GM23338 (cell line): Measurements from ENCODE around the gene GTF3C1. TPM values are rescaled to one million over a fixed set of nuclear protein-coding genes. Genes with fewer than 3 reads are reported as not detected.
A peak's percentile ranks its signal among the peaks of the same experiment; 100 is the strongest.

Experiments used
- ATAC-seq: fragments of 200-7000 bp; cut with Tn5 transposase; 3 replicates; pipeline ENCODE4 v1.9.1; 2020
- DNase-seq: peaks from one replicate; pipeline ENCODE4 v3.0.0-alpha.2; 2015; ENCODE audit warnings: low spot score
- H2AFZ ChIP-seq: fragments of 200-600 bp; sonication (generic); 2 replicates; pipeline ENCODE4 v1.8.0; 2016; ENCODE audit warnings: antibody characterized with exemption, mild to moderate bottlenecking, moderate library complexity
- H3F3A ChIP-seq: fragments of 200-600 bp; sonication (generic); replicated peaks from 2 replicates; pipeline ENCODE4 v1.8.0; 2017; ENCODE audit warnings: antibody characterized with exemption, mixed run types, low read depth
- H3K27ac ChIP-seq: fragments of 200-600 bp; sonication (generic); 2 replicates; pipeline ENCODE4 v1.6.1; 2016; ENCODE audit warnings: low read depth
- H3K27me3 ChIP-seq: fragments of 200-600 bp; sonication (generic); 2 replicates; pipeline ENCODE4 v1.8.0; 2016; ENCODE audit warnings: mild to moderate bottlenecking, mixed run types, moderate library complexity; ENCODE audit not compliant: insufficient read depth
- H3K36me3 ChIP-seq: fragments of 200-600 bp; sonication (generic); 2 replicates; pipeline ENCODE4 v1.8.0; 2016; ENCODE audit warnings: mild to moderate bottlenecking; ENCODE audit not compliant: insufficient read depth
- H3K4me1 ChIP-seq: fragments of 200-600 bp; sonication (generic); 2 replicates; pipeline ENCODE4 v1.8.0; 2016; ENCODE audit warnings: mild to moderate bottlenecking, moderate library complexity; ENCODE audit not compliant: insufficient read depth
- H3K4me2 ChIP-seq: fragments of 200-600 bp; sonication (generic); 2 replicates; pipeline ENCODE4 v1.7.1; 2017; ENCODE audit warnings: mixed run types
- H3K4me3 ChIP-seq: fragments of 200-600 bp; sonication (generic); 2 replicates; pipeline ENCODE4 v1.6.1; 2016; ENCODE audit warnings: mixed run types
- H3K79me2 ChIP-seq: fragments of 200-600 bp; sonication (generic); replicated peaks from 2 replicates; pipeline ENCODE4 v1.8.0; 2017; ENCODE audit warnings: mild to moderate bottlenecking; ENCODE audit not compliant: insufficient read depth
- H3K9me2 ChIP-seq: fragments of 200-600 bp; sonication (generic); 2 replicates; pipeline ENCODE4 v1.8.0; 2017; ENCODE audit not compliant: insufficient read depth
- H4K20me1 ChIP-seq: fragments of 200-600 bp; sonication (generic); replicated peaks from 2 replicates; pipeline ENCODE4 v1.8.0; 2017; ENCODE audit warnings: mild to moderate bottlenecking; ENCODE audit not compliant: insufficient read depth
- H3K27ac Mint-ChIP-seq: 2 replicates; pipeline ENCODE4 v1.8.0; 2020; ENCODE audit warnings: inconsistent platforms, mild to moderate bottlenecking, moderate library complexity, mixed read lengths
- H3K27me3 Mint-ChIP-seq: 3 replicates; pipeline ENCODE4 v1.8.0; 2022; ENCODE audit warnings: low read depth, mild to moderate bottlenecking, moderate library complexity, mixed read lengths, inconsistent platforms; ENCODE audit not compliant: insufficient read depth, poor library complexity
- H3K36me3 Mint-ChIP-seq: 3 replicates; pipeline ENCODE4 v1.8.0; 2021; ENCODE audit warnings: low read depth, mild to moderate bottlenecking, inconsistent platforms, moderate library complexity, mixed read lengths
- H3K4me1 Mint-ChIP-seq: 3 replicates; pipeline ENCODE4 v1.8.0; 2020; ENCODE audit warnings: mild to moderate bottlenecking, inconsistent platforms, mixed read lengths
- H3K4me3 Mint-ChIP-seq: 3 replicates; pipeline ENCODE4 v1.8.0; 2021; ENCODE audit warnings: moderate library complexity, mild to moderate bottlenecking, inconsistent platforms, mixed read lengths
- H3K9me3 Mint-ChIP-seq: 3 replicates; pipeline ENCODE4 v1.8.0; 2020; ENCODE audit warnings: moderate library complexity, mild to moderate bottlenecking, inconsistent platforms, mixed read lengths
- EZH2phosphoT487 ChIP-seq: fragments of 200-600 bp; sonication (generic); IDR thresholded peaks from one replicate; pipeline ENCODE4 v1.8.1; 2018; ENCODE audit warnings: antibody characterized with exemption; ENCODE audit not compliant: unreplicated experiment
- POLR2AphosphoS5 ChIP-seq: IDR thresholded peaks from 2 replicates; pipeline ENCODE4 v1.6.1; 2016; ENCODE audit warnings: antibody characterized with exemption, low read depth
- STAT1 ChIP-seq: IDR thresholded peaks from one replicate; pipeline ENCODE4 v1.6.1; 2016; ENCODE audit warnings: antibody characterized with exemption; ENCODE audit not compliant: unreplicated experiment
- polyA plus RNA-seq: library from polyadenylated mRNA; unstranded; fragments of >200 nt; fragmentation: Nextera tagmentation; extraction: Ambion mirVana; gene quantifications from 2 replicates; pipeline ENCODE4 v1.2.1, GENCODE V29; 2016
- total RNA-seq: library from RNA; depleted of rRNA; stranded (reverse); fragments of >200 nt; shearing (Covaris generic); gene quantifications from 2 replicates; pipeline ENCODE4 v1.2.3, GENCODE V29; 2014
- TF ChIP-seq, protein P1 (sequence below): IDR thresholded peaks from 2 replicates; pipeline ENCODE4 v1.6.1; 2016; ENCODE audit warnings: antibody characterized with exemption

Gene GTF3C1
- total and polyA plus RNA-seq, 2 experiments from 2014 or later = 78.5 to 138 TPM

DNA sequence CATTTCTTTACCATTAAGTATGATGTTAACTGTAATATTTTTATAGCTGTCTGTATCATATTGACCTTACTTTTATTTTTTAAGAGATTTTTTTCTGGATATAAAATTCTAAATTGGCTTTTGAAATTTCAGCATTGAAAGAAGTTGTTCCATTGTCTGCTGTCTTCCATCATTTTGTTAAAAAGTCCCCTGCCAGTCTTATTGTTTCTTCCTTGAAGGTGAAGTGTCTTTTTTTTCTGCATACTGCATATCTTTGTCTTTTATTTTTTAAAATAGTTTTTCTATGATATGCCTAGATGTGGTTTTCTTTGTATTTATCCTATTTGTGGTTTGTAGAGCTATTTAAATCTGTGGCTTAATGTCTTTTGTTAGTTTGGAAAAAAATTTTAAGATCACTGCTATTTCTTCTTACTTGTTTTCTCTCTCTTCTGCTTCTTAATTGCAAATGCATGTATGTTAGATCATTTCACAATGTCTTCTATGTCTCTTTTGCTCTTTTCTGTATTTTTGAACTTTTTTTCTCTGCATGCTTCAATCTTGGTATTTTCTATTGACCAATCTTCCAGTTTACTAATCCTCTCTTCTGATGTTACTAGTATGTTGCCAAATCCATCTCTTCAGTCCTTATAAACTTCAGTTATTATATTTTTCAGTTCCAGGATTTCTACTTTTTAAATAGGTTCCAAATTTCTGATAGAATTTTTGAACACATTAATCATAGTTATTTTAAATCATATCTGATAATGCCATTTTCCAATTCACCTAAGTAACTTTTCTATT lies 127.6 kb downstream of the GTF3C1 start:
- Histone ChIP-seq H4K20me1 (no peaks in the 10 kb centered on the region), H3K9me2 (no peaks in the 10 kb centered on the region), H3K27ac (no peak overlapping the region), H3K79me2 (no peaks in the 10 kb centered on the region), H3K4me1 (no peaks in the 10 kb centered on the region), H3K27me3 (no peaks in the 10 kb centered on the region), H3F3A (no peaks in the 10 kb centered on the region), H3K4me3 (no peak overlapping the region), H3K4me2 (no peak overlapping the region), H3K36me3 (no peaks in the 10 kb centered on the region), H2AFZ (no peak overlapping the region)
- DNase-seq = no peak
- TF ChIP-seq, protein P1, sequence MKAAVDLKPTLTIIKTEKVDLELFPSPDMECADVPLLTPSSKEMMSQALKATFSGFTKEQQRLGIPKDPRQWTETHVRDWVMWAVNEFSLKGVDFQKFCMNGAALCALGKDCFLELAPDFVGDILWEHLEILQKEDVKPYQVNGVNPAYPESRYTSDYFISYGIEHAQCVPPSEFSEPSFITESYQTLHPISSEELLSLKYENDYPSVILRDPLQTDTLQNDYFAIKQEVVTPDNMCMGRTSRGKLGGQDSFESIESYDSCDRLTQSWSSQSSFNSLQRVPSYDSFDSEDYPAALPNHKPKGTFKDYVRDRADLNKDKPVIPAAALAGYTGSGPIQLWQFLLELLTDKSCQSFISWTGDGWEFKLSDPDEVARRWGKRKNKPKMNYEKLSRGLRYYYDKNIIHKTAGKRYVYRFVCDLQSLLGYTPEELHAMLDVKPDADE = no peak
- TF ChIP-seq POLR2AphosphoS5 (no peak), EZH2phosphoT487 (no peak), STAT1 (no peak)
- H3K9me3 Mint-ChIP-seq = peaks cover 45% of the 10 kb centered on the region
- H3K4me3 Mint-ChIP-seq = no peak overlapping the region
- ATAC-seq = no peak
- peaks cover 2% of the 10 kb centered on the region for H3K27me3 Mint-ChIP-seq
- H3K27ac Mint-ChIP-seq = no peak overlapping the region
- H3K36me3 Mint-ChIP-seq = peaks cover 6% of the 10 kb centered on the region; the same call in 1 of the 3 replicates
- no peaks in the 10 kb centered on the region for H3K4me1 Mint-ChIP-seq

DNA sequence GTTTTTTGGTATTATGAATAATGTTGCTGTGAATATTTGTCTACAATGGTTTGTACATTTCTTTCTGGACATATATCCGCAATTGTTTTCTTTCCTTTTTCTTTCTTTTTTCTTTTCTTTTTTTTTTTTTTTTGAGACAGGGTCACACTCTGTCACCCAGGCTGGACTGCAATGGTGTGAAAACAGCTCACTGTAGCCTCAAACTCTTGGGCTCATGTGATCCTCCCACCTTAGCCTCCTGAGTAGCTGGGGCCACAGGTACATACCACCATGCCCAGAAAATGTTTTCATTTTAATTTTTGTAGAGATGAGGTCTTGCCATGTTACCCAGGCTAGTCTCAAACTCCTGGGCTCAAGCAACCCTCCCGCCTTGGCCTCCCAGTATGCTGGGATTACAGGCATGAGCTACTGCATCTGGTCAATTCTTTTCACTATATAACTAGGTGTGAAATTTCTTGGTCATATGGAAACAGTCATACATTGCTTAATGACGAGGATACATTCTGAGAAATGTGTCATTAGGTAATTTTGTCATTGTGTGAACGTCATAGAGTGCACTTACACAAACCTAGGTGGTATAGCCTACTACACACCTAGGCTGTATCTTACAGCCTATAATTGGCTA lies 132.6 kb downstream of the GTF3C1 start:
- H3K36me3 Mint-ChIP-seq = peaks cover 6% of the 10 kb centered on the region; the same call in 1 of the 3 replicates
- no peak overlapping the region for H3K27ac Mint-ChIP-seq
- no peaks in the 10 kb centered on the region for H3K4me1 Mint-ChIP-seq
- H3K27ac ChIP-seq = no peak overlapping the region
- H3K4me2 ChIP-seq = no peak overlapping the region
- no peak overlapping the region for H3K4me3 ChIP-seq
- ATAC-seq (no peak), DNase-seq (no peak)
- H3F3A ChIP-seq = no peaks in the 10 kb centered on the region
- no peaks in the 10 kb centered on the region for H3K4me1 ChIP-seq
- H3K9me3 Mint-ChIP-seq = peaks cover 22% of the 10 kb centered on the region
- no peaks in the 10 kb centered on the region for H3K79me2 ChIP-seq
- H3K9me2 ChIP-seq = no peaks in the 10 kb centered on the region
- H4K20me1 ChIP-seq = no peaks in the 10 kb centered on the region
- no peaks in the 10 kb centered on the region for H3K36me3 ChIP-seq
- H3K27me3 ChIP-seq = no peaks in the 10 kb centered on the region
- H3K4me3 Mint-ChIP-seq = no peak overlapping the region
- H3K27me3 Mint-ChIP-seq = peaks cover 3% of the 10 kb centered on the region
- no peak overlapping the region for H2AFZ ChIP-seq
- TF ChIP-seq POLR2AphosphoS5 (no peak), STAT1 (no peak)

DNA sequence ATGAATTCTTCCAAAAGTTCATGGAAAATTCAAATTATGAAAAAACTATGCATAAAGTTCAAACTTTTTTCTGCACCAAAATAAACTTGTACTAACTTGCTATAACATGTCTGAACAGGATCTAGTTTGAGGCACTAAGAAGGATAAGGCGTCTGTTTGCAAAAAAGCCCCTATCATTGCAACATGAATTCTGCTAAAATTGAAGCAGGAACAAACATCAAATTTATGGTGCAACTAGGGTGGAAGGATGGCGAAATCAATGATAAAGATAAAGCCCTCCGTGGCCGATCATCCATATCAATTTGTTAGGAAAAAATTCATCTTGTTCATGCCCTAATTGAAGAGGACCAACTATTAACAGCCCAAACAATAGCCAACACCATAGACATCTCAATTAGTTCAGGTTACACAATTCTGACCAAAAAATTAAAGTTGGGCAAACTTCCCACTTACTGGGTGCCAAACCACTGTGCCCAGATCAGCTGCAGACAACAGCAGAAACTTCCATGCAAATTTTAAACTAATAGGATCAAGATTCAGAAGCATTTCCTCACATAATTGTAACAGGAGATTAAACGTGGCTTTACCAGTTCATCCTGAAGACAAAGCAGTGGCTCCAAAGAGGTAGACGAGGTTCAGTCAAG lies 134.8 kb downstream of the GTF3C1 start:
- DNase-seq = no peak
- no peak overlapping the region for H3K27ac ChIP-seq
- TF ChIP-seq EZH2phosphoT487 = no peak
- Mint-ChIP-seq H3K27ac (no peak overlapping the region), H3K27me3 (peaks cover 3% of the 10 kb centered on the region), H3K4me1 (peaks cover 6% of the 10 kb centered on the region; the same call in 2 of the 3 replicates), H3K9me3 (peaks cover 5% of the 10 kb centered on the region; the same call in 1 of the 3 replicates), H3K36me3 (no peaks in the 10 kb centered on the region; the same call in 2 of the 3 replicates), H3K4me3 (no peak overlapping the region)
- H3K36me3 ChIP-seq = no peaks in the 10 kb centered on the region
- H3F3A ChIP-seq = no peaks in the 10 kb centered on the region
- H3K9me2 ChIP-seq = no peaks in the 10 kb centered on the region
- no peak for ATAC-seq
- no peaks in the 10 kb centered on the region for H4K20me1 ChIP-seq
- no peak overlapping the region for H3K4me3 ChIP-seq
- H3K79me2 ChIP-seq = no peaks in the 10 kb centered on the region
- peak overlapping the region; percentile 28 for H2AFZ ChIP-seq
- H3K27me3 ChIP-seq = no peaks in the 10 kb centered on the region
- no peak overlapping the region for H3K4me2 ChIP-seq
- H3K4me1 ChIP-seq = 0 out of 2 replicates have a peak, but pooled peaks cover 6% of the 10 kb centered on the region
